ENCODE data around the gene FHOD3.
"Not testable (repeated sequence)": the region's sequence is repeated elsewhere in the genome, so short reads cannot be mapped to it uniquely, and the experiment has no call there.

FHOD3 gene

DNA sequence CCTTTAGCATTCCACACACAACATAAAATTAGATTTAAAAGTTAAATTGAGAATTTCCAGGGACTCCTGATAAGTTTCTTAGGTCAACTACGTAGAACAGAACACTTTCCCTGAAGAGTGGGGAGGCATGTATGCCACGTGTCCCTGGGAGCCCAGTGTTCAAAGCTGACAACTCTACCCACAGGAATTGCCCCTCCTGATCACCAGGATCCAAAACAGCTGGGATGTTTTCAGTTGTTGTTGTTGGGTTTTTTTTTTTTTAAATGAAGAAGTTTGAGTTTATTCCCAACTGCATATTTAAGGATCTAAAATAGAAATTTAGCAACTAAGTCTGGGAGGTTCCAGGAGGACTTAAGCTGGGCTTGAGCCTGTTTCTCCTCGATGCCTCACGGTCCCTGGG is 430.8 kb downstream of the FHOD3 start:
- DNase-seq = no peak

DNA sequence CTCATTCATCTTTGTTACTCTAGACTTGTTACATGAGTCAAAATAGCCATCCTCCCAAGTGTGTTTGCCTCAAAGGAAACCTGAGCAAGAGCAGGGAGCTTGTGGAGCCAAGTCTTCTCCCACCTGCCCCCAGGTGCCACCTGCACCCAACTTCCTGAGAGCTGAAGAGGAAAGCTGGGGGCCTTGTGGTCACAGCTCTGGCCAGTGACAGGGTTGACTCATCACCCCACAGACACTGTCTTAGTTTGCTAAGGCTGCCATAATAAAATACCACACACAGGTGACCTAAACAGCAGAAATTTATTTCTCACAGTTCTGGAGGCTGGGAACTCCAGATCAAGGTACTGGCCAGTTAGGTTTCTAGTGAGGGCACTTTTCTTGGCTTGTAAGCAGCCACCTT is 431.7 kb downstream of the FHOD3 start:
- DNase-seq = no peak

DNA sequence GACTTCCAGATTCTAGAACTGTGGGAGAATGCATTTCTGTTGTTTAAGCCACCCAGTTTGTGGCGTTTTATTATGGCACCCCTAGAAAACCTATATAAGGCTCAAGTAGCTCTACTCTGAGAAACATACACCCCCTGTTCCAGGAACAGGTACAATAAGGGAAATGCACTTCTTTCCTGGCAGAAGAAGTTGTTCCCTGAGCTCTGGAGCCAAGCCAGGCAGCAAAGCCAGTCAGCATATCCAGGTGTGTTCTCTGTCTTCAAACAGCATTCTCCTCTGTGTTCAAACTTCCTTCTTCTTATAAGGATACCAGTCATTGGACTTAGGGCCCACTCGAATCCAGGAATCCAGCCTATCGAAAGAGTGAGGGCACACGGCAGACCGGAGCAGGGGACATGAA is 434.8 kb downstream of the FHOD3 start:
- DNase-seq = no peak

DNA sequence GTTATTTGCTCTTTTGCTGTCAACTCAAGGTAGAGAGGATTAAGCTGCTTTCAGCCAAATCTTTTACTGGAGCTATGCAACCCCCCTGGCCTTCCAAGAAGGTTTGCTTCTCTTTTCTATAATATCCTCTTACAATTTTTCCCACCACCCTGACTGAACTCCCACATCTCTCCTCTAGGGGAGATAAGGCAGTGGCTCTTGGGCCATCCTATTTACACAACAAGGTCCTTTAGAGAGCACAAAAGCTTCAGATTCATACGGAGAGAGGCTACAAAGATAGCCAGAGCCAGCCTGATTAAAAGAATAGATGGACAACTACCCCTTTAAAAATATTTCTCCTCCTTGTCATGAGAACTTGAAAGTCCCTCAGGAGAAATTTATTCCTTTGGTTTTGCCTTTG is 435.6 kb downstream of the FHOD3 start:
- DNase-seq = no peak

DNA sequence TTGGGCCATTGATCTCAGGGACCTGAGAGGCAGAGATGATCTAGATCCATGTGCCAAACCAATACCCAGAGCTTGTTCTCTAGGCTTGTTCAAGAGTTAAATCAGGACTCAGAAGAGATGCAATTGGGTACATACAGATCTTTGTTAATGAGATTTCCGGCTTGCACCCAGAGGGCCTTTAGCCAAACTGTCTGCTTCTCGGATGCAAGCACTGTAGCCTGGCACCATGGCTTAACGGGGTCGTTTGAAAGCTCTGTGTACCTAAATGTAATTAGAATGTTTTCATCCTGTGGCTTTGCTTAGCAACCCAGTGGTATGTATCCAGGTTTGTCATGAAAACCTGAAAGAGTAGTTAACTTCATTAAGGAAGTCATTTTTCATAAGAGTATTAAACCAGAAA is 437.1 kb downstream of the FHOD3 start:
- DNase-seq = no peak

DNA sequence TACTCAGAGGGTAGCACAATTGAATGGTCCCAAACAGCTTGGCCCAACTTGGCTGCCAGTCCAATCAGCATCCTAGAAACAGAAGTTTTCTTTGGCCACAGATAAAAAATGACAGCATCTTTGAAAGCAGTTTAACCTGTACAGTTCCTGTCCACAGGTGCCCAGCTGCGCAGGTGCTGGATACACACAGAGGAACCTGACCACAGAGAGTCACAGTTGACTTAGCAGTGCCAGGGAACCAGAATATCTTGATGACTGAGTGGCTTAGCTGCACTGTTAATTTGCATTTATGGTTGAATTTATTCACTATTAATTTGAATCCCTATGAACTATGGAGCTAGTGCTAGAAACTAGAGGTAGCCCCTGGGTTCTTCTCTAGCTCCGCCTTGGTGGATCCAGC is 437.6 kb downstream of the FHOD3 start:
- no peak for DNase-seq

DNA sequence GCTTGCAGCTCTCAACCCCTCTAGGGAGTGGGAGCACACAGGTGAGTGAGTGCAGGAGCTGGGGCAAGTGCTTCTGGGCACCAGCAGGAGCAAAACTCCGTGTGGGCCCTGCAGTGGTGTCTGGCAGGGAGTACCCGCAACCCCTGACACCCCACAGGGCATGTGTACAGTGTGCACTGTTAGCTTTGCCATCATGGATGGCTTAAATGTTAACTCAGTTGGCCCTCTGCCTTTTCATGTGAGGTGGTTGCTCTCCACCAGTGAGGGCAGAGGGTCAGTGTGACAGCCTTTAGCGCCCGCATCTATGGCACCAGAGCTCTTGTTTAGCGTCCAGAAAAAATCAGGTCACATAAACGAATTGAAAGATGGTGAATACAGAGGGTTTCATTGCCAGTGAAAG is 438.6 kb downstream of the FHOD3 start:
- no peak for DNase-seq

DNA sequence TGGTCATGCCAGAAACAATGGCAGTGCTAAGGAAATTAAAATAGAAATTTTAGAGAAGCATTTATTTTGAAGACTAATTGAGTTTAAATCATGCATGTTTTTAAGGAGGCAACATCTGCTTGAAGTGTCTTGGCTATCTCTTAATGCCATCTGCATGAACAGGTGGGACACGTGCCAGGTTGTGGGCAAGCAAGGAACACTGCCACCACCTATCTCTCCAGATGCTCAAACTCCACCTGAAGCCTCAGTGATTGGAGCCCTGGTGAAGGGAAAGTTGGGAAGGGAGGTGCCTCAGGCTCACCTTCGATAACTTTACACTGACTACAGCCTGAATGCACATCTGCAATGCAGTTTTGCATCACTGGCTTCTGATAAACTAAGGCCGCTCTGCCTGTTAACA is 439.8 kb downstream of the FHOD3 start:
- no peak for DNase-seq

DNA sequence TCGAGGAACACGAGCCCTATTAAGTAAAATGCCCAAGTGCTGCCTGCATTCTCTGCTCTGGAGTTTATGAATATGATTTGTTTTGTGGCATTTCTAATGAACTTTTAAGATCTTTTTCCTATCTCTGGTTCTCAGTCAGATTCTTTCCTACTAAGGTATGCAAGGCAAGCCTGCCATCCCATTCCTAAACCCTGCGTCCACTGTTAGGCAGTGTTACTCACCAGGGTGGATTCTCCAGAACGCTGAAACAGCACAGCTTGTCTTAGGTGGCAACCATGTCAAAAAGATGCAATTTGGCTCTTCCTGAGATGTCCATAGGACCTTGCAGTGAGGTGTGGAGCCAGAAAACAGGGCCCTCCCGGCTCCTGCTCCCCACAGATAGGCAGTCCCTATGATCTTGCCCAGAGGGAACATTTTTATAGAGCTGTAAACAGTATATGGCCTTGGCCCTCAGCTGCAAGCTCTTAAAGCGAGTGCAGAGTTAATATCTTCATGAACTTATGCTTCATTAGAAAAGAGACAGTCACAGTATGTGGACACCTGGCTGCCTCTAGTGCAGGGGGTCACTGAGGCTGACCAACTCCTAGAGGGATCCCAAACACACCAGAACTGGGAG is 446.9 kb downstream of the FHOD3 start:
- no peak for DNase-seq

DNA sequence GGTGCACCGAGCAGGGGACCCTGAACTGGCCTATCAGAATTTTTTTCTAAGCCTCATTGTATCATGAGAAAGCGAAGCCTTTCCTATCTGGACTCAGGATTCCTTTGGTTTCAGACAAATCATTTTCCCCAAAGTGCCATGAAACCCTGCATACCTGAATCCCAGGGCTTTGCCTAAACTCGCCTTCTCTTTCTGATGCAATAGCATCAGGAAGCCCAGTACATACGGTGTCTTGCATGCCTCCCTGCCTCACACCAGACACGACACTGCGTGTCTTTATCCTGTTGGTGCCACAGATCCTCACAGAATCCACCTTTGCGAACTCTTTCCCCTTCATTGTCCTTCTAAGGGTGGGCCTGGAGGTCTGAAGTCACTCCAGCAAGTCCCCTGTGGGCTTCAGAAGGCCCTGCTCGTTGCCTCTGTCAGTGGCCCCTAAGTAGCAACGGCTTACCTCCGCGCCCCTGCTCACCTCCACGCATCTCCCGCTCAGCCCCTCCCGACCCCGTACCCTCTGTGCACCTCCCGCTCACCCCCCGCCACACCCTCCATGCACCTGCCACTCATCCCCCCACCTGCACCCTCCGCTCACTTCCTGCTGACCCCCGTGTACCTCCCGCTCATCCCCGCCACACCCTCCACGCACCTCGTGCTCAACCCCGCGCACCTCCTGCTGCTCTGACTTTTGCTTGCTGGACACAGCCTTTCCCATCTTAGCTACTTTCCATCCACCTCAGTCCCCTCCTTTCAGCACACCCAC is 447.9 kb downstream of the FHOD3 start:
- DNase-seq = no peak

DNA sequence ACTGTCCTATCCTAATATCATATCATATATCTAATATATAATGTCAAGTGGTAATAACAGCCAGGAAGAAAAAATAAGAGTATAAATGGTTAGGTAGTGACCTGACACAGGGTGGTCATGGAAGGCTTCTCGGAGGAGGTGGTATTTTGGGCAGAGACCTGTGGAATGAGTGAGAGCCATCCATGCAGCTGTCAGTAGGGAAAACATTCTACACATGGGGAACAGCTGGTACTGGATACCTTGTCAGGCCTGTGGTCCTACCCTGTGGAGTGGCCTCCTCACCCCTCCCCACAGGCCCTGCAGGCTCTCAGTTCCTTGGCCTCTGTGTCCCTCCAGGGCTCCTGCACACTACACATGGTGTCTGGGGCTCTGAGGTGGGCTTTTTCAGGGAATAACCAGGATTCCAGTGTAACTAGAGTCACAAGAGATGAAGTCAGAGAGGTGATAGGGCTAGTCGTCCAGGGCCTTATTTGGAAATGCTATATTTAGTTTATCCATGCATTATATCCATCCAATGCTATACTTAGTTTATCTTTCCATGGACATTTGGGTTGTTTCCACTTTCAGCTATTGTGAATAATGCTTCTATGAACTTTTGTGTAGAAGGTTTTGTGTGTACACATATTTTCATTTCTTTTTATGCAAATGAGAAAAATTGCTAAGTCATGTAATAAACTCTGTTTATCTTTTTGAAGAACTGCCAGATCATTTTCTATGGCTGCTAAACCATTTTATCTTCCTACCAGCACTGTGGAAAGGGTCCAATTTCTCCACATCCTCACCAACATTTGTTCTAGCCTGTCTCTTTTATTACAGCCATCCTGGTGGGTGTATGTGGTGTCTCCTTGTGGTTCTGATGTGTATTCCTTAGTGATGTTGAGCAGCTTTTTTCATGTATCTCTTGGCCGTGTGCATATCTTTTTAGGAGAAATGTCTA is 455.7 kb downstream of the FHOD3 start:
- no peak for DNase-seq

DNA sequence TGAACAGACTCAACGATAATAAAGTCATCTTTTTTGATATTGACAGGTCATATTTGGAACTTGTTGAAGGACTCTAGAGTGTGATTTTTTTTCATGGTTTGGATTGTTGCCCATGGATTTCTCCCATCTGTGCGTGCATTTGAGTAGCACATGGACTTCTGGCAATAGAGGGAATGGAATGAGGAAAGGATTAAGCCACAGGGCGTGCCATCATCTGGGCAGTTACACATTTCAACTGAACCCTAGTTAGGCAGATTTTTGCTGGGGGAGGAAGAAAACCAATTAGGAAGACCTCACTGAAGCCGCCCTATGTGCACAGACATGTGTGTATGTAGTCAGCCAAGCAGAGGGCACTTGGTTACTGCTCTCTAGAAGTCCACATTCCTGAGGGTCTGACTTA is 458.7 kb downstream of the FHOD3 start:
- no peak for DNase-seq

DNA sequence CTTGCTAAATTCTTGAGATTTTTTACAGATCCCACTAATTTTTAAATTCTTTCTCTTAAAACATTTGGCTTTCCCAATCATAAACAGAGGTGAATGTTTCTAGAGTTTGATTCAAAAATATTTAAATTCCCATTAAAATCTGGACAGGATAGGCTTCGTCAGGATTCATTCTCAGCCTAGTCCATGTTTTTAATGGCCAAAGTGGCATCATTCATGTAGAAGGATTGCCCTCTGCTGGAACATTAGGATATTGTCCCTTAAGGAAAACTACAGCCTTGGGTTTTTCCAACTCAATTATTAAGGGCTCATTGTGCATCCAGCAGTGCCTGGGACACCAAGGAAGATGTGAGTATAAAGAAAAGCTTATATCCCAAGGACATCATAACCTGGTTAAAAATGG is 459.6 kb downstream of the FHOD3 start:
- DNase-seq = peak; percentile 39

DNA sequence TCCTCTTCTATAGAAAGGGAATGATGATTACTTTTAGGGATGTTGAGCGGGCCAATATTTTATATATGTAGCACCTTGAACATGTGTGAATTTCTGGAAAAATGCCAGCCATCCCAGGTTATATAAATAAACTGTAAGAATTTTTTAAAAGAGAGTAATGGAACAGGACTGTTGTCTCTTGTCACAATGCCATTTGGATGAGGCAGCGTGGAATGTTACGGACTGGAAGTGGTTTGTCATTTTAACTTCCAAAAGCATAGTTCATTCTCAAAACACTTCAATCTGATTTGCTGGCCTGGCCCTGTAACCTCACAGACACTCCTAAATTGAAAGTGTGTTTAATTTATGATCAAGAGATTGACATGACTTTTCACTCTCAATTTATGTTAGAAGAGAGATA is 460.5 kb downstream of the FHOD3 start:
- DNase-seq = no peak

DNA sequence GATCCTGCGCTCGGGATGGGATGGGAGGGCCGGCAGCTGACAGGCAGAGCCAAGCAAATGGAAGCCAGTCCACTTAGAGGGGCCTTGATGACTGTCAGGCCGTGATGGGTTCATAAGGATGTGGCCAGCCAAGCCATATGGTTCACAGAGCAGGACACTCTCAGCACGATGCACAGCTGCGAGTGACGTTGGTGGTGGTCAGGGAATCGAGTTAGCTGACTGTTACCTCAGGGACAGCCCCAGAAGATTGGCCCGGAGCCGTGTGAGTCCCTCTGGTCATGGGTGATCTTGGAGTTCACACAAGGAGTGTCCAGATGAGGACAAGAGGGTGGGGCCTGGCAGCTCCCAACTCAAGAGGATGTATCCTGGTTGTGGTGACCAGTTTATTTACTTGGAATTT is 461.1 kb downstream of the FHOD3 start:
- DNase-seq = no peak

DNA sequence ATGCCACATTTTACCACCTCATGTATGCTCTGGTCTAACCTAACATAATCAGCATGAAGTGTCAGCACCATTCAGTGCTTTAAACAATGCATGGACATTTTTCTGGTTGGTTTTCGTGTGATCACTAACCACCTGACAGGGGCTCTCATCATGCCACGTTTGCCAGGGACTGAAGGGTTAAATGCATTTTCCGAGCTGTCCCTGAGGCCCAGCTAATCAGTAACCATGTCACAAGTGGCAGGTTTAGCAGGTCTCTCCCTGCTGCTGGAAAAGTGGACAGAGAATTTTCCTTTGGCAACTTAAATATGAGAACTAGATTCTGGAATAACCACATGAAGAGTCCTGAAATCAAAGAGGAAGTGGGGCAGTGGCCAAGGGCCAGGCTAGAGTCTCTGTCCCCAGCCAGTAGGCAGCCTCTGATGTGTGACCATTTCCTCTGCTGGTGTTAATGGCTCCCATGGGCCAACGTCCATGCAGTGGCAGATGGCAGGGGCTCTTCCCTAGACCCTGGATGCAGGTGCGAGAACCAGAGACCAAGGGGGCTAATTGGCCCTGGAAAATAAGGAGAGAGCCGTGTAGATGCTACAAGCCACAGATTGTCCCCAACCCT is 461.8 kb downstream of the FHOD3 start:
- DNase-seq = no peak

DNA sequence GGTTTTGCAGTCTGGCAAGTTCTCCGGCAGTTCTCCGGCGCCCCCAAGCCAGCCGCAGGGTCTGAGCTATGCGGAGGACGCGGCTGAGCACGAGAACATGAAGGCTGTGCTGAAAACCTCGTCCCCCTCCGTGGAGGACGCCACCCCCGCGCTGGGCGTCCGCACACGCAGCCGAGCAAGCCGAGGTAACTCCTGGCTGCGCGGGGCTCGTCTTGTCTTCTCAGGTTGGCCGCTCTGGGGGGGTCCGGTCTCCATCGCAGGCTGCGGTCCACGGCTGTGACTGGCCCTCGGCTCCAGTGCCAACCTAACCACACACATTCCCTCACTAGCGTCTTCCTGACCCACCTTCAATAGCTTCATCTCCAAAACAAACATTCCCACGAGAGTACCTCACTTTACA is 463.1 kb downstream of the FHOD3 start:
- DNase-seq = no peak

DNA sequence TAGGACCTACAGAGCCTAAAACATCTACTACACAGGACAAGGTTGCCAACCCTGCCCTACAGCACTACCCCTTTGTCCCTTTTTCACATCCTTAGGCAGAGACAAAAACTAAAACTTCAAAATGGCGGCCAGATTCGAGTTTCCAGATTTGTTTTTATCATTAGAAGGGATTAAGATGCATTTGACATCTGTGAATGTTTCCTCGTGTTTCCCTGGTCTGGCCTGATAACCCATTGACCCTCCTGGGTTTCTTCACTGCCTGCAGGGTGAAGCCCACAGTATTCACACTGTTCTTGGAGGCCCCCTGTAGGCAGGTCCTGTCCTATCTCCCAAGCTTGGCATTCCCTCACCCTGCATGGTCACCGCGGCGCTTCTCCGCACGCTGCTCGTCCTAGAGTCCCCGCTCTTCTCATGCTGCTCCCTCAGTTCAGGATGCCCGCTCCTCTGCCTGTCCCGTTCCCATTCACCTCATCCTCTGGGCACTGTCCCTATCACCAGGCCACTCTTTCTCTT is 463.7 kb downstream of the FHOD3 start:
- no peak for DNase-seq

DNA sequence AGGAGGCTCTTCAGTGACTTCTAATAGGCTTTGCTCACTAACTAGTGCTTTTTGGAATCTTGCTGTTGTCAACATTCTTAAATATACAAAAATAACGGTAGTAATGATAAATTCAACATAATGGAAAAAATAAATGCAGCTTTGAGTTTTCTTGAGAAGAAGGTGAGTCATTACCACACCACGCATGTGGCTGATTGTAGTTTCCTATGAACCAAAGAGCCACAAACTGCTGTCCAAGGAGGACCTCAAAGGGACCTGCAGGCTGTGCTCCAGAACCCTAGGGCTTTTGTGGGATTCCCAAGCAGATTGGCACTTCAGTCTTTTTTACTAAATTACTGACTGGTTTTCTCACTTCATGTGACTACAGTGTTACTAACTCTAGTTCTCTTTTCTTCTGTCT is 464.6 kb downstream of the FHOD3 start:
- no peak for DNase-seq

DNA sequence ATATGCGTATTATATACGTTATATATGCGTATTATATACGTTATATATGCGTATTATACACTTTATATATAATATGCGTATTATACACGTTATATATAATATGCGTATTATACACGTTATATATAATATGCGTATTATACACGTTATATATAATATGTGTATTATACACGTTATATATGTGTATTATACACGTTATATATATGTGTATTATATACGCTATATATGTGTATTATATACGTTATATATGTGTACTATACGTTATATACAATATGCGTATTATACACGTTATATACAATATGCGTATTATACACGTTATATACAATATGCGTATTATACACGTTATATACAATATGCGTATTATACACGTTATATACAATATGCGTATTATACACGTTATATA is 465.5 kb downstream of the FHOD3 start:
- DNase-seq = not testable (repeated sequence)

DNA sequence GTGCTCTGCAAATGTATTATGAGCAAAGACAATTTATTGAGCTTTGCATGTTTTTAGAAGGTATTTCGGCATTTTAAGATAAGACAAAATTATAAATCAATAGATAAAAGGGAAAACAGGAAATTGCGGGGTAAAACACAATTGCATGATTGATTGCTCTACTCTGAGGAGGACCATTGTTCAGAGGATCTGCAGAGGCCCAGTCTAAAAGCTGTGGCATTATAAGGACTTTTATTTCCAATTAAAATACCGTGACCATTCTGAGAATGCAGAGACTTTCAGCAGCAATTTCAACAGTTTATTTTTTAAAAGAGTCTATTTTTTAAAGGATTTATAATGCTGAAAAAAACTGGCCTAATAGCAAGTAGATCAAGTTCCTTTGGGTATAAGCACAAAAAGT is 469.3 kb downstream of the FHOD3 start:
- DNase-seq = no peak

DNA sequence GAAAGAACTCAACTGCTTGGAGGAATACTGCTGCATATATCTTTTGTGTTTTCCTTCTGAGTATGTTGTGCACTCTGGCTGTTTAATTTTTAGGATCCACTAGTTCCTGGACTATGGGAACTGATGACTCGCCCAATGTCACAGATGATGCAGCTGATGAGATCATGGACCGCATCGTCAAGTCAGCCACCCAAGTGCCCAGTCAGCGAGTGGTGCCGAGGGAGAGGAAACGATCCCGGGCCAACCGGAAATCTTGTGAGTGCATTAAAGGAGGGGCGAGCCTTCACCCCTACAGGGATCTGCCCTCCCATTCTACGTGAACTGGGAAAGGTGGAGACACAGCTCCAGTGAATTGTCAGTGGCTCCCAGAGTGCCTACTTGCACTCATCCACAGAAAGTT is 471.7 kb downstream of the FHOD3 start:
- DNase-seq = no peak

DNA sequence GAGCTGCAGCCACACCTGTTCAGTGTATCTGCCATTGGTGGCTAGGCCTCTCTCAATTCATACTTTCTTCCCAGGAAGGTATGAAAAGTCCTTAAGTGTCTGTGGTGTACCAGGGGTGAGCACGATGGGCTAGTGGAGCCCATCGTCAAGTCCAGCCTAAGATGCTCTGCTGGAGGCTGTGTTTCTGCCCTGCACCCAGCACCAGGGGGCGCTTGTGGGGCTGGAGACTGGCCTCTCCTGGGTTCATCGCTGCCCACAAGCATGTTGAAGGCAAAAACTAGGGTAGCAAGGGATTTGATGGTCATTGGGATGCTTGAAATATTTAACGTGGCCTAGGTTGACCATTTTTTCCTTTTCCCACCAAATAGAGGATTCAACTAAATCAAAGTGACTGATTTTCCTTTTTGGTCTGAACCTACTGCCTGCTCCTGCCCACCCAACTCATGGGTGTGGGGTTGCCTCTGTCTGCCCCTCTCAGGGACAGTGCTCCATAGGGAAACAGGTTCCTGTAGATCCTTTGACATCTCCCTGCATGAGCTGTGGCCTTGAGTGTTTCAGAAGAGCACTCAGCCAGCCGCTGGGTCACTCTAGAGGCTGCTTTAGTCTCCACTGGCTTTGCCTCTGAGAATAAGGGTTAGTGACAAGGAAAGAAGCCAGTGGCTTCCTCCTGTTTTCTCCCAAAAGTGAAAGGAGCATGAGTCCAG is 472.2 kb downstream of the FHOD3 start:
- no peak for DNase-seq

Data from NCI-H1092 treated with DMSO at 0.1 percent for 48 hours (cell line).